ENCODE data around the gene STMND1.
A peak's percentile ranks its signal among the peaks of the same experiment; 100 is the strongest.
"Not testable (repeated sequence)": the region's sequence is repeated elsewhere in the genome, so short reads cannot be mapped to it uniquely, and the experiment has no call there.

STMND1 gene

DNA sequence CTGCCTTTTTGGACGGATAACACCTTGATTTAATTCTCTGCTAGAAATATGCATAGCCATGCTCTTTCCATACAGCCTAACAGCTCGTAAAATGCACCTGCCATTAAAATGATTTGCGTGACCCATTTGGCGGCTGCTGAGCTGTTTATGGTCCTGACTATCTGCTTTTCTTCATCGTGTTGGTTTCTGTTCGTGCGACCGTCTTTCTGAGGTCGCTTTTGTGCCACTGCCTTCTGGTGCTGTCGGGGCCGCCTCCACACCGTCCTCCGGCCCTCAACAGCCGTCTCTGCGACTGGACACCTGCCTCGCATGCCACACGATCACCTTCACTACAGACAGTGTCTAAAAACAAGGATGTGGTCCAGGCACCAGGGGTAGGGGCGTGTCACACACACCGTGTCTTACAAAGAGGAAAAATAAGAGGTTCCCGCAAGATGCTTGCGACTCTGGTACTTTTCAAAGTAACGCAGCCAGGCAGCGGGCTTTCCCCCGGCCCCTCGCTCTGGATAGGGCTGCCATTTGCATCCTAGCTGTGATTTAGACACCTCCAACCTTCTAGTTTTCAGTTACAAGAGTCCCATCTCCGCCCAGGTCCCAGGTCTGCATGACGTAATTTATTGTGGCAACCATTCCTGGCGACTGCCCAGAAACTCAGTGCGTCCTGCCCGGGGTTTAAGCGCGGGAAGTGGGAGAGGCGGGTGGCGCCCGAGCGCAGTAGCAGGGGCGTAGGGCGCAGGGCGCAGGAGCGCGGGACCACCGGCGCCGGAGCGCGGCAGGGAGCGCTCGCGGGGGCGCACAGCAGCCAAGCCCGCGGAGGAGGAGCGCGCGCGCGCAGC, at the start of gene STMND1:
Gene STMND1 (plus strand): TSS at position 629 of the 836 bp plus-strand sequence. CDS start 208 bp downstream, outside the sequence.
- Histone ChIP-seq H3K4me1 (ENCODE audit: insufficient read depth, low read length) (peaks cover 2% of the 10 kb centered on the region; the same call in 1 of the 2 replicates), H3K9ac (ENCODE audit: low read depth, low read length) (peak within 1 kb of the TSS; percentile 58), H3K36me3 (ENCODE audit: insufficient read depth, low read length) (no peaks in the 10 kb centered on the region), H3K9me3 (ENCODE audit: control insufficient read depth, insufficient read depth, low read length) (no peaks in the 10 kb centered on the region)

DNA sequence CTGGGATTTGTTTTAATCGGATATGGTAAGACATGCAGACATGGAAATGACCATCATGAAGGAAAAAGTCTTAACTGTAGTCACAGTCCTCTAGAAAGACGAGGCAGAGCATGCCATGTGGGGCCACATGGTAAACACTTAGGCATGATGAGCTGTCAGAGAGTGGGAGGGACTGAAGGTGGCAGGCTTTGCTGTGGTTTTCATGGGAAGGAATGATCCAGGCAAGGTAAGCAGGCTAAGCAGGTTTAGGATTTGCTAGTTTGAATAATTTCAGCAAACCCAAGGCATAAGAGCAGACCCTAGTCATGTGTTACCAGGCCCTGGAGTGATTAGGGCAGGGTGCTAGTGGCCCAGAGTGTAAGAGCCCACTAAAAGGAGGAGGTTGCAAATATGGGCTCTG, 47.2 kb upstream of the STMND1 start:
- no peaks in the 10 kb centered on the region for H3K9me3 ChIP-seq (ENCODE audit: control insufficient read depth, insufficient read depth, low read length)
- no peaks in the 10 kb centered on the region for H3K4me1 ChIP-seq (ENCODE audit: insufficient read depth, low read length)
- H3K36me3 ChIP-seq (ENCODE audit: insufficient read depth, low read length): no peaks in the 10 kb centered on the region
- no peak overlapping the region for H3K9ac ChIP-seq (ENCODE audit: low read depth, low read length)

DNA sequence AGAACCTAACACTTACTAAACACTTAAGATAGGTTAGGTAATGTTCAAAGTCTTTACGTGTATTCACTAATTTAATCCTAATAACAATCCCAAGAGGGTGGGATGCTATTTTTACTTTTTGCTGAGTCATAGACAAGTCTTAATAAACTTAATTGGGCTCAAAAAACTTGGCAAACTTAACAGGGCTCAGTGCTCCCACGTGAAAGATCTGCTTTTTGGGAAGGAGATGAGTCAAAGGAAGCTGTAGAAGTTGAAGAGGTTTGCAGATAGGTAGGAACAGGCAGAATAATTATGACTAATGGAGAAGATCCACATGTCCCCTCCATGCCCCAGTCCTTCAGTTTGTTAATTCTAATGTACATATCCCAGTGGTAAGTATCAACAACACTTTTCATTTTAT, 44.5 kb upstream of the STMND1 start:
- Histone ChIP-seq H3K9me3 (ENCODE audit: control insufficient read depth, insufficient read depth, low read length) (no peaks in the 10 kb centered on the region), H3K4me1 (ENCODE audit: insufficient read depth, low read length) (no peaks in the 10 kb centered on the region), H3K36me3 (ENCODE audit: insufficient read depth, low read length) (no peaks in the 10 kb centered on the region), H3K9ac (ENCODE audit: low read depth, low read length) (no peak overlapping the region)

DNA sequence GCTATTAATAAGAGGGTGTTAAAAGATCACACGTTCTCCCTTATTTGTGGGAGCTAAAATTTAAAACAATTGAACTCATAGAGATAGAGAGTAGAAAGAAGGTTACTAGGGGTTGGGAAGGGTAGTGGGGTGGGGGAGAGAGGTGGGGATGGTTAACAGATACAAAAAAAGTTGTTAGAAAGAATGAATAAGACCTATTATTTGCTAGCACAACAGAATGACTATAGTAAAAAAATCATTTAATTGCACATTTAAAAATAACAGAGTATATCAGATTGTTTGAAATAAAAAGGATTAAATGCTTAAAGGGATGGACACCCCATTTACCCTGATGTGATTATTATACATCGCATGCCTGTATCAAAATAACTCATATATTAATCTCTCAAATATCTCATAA, 43.3 kb upstream of the STMND1 start:
- no peaks in the 10 kb centered on the region for H3K36me3 ChIP-seq (ENCODE audit: insufficient read depth, low read length)
- H3K9ac ChIP-seq (ENCODE audit: low read depth, low read length): no peak overlapping the region
- no peaks in the 10 kb centered on the region for H3K9me3 ChIP-seq (ENCODE audit: control insufficient read depth, insufficient read depth, low read length)
- H3K4me1 ChIP-seq (ENCODE audit: insufficient read depth, low read length): no peaks in the 10 kb centered on the region

DNA sequence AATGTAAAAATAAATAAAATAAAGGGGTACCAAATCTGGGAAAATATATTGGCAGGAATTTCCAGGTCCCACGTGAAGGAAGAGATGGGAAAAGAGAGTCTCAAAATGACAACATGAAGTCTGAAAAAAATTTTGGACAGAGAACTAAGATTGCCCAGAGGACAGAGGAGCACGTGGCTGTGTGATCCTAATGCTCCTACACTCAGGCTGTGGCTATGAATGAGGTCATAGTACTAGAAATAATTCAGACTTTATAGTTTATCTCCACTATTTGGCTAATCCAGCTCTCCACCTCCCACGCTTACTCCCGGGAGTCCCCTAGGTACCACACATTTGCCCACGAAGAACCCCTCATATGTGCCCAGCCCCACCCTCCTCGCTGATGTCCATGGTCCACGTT, 42.8 kb upstream of the STMND1 start:
- Histone ChIP-seq H3K9me3 (ENCODE audit: control insufficient read depth, insufficient read depth, low read length) (no peaks in the 10 kb centered on the region), H3K4me1 (ENCODE audit: insufficient read depth, low read length) (no peaks in the 10 kb centered on the region), H3K9ac (ENCODE audit: low read depth, low read length) (no peak overlapping the region), H3K36me3 (ENCODE audit: insufficient read depth, low read length) (no peaks in the 10 kb centered on the region)

DNA sequence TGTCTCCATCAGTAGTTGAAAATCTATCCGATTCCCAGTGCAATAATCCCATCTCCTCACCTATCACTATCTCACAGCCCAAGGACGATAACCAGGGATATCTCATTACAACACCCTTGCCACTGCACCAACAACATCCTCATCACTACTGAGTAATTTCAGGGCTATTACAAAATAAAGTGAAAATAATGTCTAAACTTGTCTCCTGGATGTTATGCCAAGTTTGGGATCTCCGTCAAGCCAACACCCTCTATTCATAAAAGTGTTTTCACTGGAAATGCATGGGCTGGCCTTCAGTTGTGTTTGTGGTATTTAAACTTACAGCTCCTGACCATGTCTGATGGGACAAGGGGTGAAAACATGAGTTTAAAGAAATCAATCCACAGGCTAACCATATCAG, 42.0 kb upstream of the STMND1 start:
- no peak overlapping the region for H3K9ac ChIP-seq (ENCODE audit: low read depth, low read length)
- no peaks in the 10 kb centered on the region for H3K9me3 ChIP-seq (ENCODE audit: control insufficient read depth, insufficient read depth, low read length)
- no peaks in the 10 kb centered on the region for H3K4me1 ChIP-seq (ENCODE audit: insufficient read depth, low read length)
- H3K36me3 ChIP-seq (ENCODE audit: insufficient read depth, low read length): no peaks in the 10 kb centered on the region

DNA sequence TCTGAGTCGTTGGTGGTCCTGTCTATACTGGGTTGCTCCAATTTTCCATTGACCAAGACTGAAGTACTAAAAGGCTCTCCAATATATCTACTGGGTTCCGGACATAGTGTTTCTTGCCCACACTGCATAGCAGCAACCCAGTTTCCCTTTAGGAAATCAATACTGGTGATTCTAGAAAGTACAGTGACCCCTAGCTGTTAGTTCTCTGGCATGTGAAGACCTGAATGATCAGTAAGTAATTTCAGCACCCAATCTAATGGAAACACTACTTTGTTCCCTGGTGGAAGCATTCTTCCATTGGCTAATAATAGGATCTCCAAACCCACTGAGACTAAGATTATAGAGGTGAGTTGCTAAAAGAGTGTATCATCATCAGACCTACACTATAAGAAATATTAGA, 40.8 kb upstream of the STMND1 start:
- H3K9me3 ChIP-seq (ENCODE audit: control insufficient read depth, insufficient read depth, low read length): no peaks in the 10 kb centered on the region
- H3K4me1 ChIP-seq (ENCODE audit: insufficient read depth, low read length): no peaks in the 10 kb centered on the region
- H3K9ac ChIP-seq (ENCODE audit: low read depth, low read length): no peak overlapping the region
- no peaks in the 10 kb centered on the region for H3K36me3 ChIP-seq (ENCODE audit: insufficient read depth, low read length)

DNA sequence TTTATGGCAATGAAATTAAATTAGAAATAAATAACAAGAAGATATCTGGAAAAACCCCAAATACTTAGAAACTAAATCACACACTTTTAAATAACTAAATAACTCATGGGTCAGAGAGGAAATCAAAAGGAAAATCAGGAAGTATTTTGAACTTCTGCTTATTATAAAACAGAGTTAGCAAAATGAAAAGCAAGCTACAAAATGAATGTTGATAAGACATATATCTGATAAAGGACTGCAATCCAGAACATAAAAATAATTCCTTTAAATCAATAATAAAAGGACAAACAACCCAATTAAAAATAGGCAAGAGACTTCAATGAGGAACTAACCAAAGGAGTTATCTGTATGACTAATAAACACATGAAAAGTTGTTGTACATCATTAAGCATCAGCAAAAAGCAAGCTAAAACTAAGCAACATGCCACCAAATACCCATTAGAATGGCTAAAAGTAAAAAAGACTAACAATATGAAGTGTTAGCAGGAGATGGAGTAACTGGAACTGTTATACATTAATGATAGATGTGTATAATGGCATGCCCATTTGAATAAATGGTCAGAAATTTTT, 38.9 kb upstream of the STMND1 start:
- no peaks in the 10 kb centered on the region for H3K36me3 ChIP-seq (ENCODE audit: insufficient read depth, low read length)
- no peak overlapping the region for H3K9ac ChIP-seq (ENCODE audit: low read depth, low read length)
- H3K4me1 ChIP-seq (ENCODE audit: insufficient read depth, low read length): no peaks in the 10 kb centered on the region
- no peaks in the 10 kb centered on the region for H3K9me3 ChIP-seq (ENCODE audit: control insufficient read depth, insufficient read depth, low read length)

DNA sequence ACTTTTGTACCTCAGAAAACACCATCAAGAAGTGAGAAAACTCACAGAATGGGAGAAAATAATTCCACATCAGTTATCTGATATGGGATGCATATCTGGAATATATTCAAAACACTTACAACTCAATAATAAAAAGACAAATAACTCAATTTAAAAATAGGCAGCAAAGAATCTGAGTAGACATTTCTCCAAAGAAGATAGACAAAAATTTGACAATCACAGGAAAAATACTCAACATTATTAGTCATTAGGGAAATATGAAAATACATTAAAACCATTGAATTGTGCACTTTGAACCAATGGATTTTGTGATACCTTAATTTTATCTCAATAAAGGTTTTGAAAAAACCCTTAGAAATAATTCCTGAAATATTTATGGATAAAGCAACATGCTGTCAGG, 36.9 kb upstream of the STMND1 start:
- Histone ChIP-seq H3K36me3 (ENCODE audit: insufficient read depth, low read length) (no peaks in the 10 kb centered on the region), H3K9ac (ENCODE audit: low read depth, low read length) (no peak overlapping the region), H3K9me3 (ENCODE audit: control insufficient read depth, insufficient read depth, low read length) (no peaks in the 10 kb centered on the region), H3K4me1 (ENCODE audit: insufficient read depth, low read length) (no peaks in the 10 kb centered on the region)

DNA sequence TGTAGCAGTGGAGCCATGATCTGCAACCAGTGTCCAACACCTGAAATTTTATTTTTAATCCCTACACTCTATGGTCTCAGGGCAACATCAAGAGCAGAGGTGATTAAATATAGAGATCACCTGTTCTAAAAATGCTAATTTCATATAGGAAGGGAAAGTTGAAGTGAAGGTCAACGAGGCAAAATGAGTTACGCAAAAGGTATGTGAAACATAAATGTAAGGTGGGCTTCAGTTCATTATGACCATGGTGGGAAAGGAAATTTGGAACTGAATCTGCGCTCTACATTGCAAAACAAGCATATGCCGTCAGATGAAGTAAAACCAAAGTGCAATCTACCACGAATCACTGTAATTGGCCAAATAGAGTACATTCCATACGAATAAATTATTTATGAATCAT, 35.2 kb upstream of the STMND1 start:
- Histone ChIP-seq H3K9ac (ENCODE audit: low read depth, low read length) (no peak overlapping the region), H3K9me3 (ENCODE audit: control insufficient read depth, insufficient read depth, low read length) (no peaks in the 10 kb centered on the region), H3K36me3 (ENCODE audit: insufficient read depth, low read length) (no peaks in the 10 kb centered on the region), H3K4me1 (ENCODE audit: insufficient read depth, low read length) (no peaks in the 10 kb centered on the region)

DNA sequence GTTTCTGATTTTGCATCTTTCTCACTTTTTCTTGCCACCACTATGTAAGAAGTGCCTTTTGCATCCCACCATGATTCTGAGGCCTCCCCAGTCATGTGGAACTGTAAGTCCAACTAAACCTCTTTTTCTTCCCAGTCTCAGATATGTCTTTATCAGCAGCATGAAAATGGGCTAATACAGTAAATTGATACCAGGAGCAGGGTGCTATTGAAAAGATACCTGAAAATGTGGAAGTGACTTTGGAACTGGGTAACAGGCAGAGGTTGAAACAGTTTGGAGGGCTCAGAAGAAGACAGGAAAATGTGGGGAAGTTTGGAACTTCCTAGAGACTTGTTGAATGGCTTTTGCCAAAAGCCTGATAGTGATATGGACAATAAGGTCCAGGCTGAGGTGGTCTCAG, 32.9 kb upstream of the STMND1 start:
- H3K9ac ChIP-seq (ENCODE audit: low read depth, low read length); H3K9me3 ChIP-seq (ENCODE audit: control insufficient read depth, insufficient read depth, low read length): not testable (repeated sequence)

DNA sequence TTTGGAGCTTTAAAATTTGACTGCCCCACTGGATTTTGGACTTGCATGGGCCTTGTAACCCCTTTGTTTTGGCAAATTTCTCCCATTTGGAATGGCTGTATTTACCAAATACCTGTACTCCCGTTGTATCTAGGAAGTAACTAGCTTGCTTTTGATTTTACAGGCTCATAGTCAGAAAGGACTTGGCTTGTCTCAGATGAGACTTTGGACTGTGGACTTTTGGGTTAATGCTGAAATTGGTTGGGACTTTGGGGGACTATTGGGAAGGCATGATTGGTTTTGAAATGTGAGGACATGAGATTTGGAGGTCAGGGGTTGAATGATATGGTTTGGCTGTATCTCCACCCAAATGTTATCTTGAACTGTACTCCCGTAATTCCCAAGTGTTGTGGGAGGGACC, 31.4 kb upstream of the STMND1 start:
- not testable (repeated sequence) for H3K36me3 ChIP-seq (ENCODE audit: insufficient read depth, low read length); H3K9me3 ChIP-seq (ENCODE audit: control insufficient read depth, insufficient read depth, low read length); H3K9ac ChIP-seq (ENCODE audit: low read depth, low read length); H3K4me1 ChIP-seq (ENCODE audit: insufficient read depth, low read length)

More for the DNA sequence above, 32.9 kb upstream of the STMND1 start:
- H3K36me3 ChIP-seq (ENCODE audit: insufficient read depth, low read length); H3K4me1 ChIP-seq (ENCODE audit: insufficient read depth, low read length): not testable (repeated sequence)

DNA sequence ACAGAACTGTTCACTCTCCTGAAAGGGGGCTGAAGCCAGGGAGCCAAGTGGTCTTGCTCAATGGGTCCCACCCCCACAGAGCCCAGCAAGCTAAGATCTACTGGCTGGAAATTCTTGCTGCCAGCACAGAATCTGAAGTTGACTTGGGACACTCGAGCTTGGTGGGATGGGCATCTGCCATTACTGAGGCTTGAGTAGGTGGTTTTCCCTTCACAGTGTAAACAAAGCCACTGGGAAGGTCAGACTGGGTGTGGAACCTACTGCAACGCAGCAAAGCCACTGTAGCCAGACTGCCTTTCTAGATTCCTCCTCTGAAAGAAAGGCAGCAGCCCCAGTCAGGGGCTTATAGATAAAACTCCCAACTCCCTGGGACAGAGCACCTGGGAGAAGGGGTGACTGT, 28.3 kb upstream of the STMND1 start:
- not testable (repeated sequence) for H3K36me3 ChIP-seq (ENCODE audit: insufficient read depth, low read length); H3K9me3 ChIP-seq (ENCODE audit: control insufficient read depth, insufficient read depth, low read length); H3K4me1 ChIP-seq (ENCODE audit: insufficient read depth, low read length); H3K9ac ChIP-seq (ENCODE audit: low read depth, low read length)

DNA sequence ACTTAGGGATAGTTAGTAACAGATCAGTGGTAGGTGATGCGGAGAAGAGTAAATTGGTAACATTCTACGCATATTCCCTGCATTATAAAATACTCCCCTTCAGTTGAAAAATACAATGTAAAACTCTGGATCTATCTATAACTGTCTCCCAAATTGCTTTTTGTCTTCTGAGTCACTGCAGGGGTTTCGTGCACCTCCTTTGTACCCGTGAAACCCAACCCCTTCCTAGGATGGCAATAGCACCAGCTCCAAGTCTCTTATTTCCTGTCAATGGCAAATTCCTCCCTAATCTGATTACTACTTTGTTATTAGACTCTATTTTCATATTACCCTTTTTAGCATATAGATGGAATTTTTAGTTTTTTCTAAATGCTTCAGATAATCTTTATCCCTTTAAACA, 20.6 kb upstream of the STMND1 start:
- H3K9ac ChIP-seq (ENCODE audit: low read depth, low read length): no peak overlapping the region
- H3K9me3 ChIP-seq (ENCODE audit: control insufficient read depth, insufficient read depth, low read length): no peaks in the 10 kb centered on the region
- H3K4me1 ChIP-seq (ENCODE audit: insufficient read depth, low read length): no peaks in the 10 kb centered on the region
- no peaks in the 10 kb centered on the region for H3K36me3 ChIP-seq (ENCODE audit: insufficient read depth, low read length)

DNA sequence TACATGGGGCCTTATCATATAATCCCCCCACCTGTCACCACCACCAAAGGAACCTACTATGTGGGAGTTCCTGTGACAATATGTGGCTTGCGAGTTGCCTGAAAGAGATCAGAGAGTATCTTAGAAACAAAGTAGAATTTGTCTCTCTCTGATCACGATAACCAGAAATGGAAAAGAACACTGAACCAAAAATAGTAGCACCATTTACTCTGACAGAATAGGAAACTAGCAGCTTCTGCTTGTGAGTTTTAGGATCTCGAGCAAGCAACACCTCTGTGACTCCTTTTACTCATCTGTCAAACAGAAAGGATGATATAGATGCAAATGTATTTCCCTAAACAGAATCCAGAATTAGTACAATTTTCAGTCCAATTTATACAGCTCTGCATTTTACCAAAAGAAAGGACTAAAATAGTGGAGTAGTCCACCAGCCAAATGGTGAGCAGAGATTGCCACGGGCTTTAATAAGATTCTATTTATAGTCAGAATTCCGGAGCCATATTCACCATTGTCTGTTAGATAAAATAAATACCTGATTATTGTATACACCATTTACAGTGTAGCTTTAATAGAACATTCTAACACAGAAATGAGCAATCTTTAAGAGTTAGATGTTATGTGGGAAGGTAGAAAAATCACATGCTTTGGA, 19.9 kb upstream of the STMND1 start:
- Histone ChIP-seq H3K9me3 (ENCODE audit: control insufficient read depth, insufficient read depth, low read length) (no peaks in the 10 kb centered on the region), H3K36me3 (ENCODE audit: insufficient read depth, low read length) (no peaks in the 10 kb centered on the region), H3K4me1 (ENCODE audit: insufficient read depth, low read length) (no peaks in the 10 kb centered on the region), H3K9ac (ENCODE audit: low read depth, low read length) (no peak overlapping the region)
